NCI-H82 (cell line): ENCODE data around the gene TMIGD2.
A peak's percentile ranks its signal among the peaks of the same experiment; 100 is the strongest.

ENCODE experiments used
- DNase-seq: peaks from one replicate; lab custom pipeline; 2025; lab: John Stamatoyannopoulos, UW

The TMIGD2 gene

DNA sequence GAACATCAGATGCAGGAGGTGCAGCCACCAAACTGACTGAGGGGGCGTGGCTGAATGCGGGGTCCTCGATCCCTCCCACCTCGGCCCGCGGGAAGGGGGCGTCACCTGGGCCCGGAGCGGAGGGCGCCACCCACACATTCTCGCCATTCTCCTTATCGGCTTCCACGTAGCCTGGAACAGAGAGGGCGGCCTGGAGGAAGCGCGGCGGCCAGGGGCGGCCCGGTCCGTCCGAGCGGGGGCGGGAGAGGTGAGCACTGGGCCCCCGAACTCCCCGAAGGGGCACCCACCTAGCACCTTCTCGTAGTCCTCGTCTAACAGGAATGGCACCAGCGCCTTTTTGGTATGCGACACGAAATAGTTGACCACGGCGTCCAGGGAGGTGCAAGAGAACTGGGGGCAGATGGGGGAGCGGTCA is 24.7 kb upstream of the TMIGD2 start:
- peak; percentile 39 for DNase-seq

DNA sequence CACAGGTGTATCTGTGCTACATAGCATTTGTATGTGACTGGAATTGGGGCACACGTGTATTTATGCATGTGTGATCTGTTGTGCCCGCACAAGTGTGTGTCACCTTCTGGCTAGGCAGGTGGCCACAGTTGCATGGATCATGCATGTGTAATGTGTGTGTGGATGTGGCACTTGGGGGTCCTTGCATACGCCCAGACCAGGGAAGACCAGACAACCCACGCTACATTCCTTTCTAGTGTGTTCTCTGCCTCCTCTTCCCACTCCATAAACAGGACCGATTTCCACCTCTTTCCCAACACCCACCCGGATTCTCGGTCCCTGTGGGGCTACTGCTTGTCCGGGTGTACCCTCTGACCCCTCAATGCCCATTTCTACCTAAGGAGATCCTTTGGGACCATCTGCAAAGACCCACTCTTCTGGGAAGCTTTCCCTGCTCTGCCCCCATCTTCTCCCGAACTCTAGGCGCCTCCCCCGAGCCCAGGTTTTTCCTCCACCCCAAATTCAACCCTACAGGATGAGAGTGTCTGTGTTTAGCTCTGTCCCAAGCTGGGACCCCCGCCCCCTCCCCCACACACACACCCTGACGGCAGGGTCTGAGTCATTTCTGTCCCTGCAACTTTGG is 24.1 kb upstream of the TMIGD2 start:
- no peak for DNase-seq

DNA sequence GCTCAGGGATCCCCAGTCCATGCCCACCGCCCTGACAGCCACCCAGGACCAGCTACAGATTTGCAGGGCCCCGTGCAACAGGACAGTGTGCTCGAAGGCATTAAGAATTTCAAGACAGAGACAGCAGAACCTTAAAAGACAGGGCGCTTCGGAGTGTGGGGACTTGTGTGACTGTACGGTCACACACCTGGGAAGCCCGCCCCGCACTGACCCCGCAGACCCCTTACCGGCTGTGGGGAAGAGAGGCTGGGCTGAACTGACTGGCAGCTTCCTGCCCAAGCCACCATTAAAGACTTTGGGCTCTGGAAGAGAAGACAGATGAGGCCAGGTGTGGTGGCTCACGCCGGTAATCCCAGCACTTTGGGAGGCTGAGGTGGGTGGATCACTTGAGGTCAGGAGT is 22.0 kb upstream of the TMIGD2 start:
- no peak for DNase-seq

DNA sequence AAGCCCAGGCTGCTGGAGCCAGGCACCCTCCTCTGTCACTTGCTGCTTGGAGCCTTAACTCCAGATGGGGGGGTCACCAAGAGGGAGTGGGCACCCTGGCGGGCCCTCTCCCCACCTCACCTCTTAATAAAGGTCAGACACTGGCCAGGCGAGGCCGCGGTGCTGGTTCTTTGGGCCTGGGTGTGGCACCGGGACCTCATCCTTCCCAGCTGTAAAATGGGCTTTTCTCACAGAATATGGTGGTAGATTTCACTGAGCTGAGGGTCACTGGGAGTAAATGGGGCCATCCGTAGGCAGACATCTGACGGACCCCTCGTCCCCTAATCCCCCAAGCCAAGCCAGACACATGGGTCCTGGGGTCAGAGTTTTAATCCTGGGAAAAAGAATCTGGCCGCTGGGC is 21.5 kb upstream of the TMIGD2 start:
- DNase-seq = no peak

DNA sequence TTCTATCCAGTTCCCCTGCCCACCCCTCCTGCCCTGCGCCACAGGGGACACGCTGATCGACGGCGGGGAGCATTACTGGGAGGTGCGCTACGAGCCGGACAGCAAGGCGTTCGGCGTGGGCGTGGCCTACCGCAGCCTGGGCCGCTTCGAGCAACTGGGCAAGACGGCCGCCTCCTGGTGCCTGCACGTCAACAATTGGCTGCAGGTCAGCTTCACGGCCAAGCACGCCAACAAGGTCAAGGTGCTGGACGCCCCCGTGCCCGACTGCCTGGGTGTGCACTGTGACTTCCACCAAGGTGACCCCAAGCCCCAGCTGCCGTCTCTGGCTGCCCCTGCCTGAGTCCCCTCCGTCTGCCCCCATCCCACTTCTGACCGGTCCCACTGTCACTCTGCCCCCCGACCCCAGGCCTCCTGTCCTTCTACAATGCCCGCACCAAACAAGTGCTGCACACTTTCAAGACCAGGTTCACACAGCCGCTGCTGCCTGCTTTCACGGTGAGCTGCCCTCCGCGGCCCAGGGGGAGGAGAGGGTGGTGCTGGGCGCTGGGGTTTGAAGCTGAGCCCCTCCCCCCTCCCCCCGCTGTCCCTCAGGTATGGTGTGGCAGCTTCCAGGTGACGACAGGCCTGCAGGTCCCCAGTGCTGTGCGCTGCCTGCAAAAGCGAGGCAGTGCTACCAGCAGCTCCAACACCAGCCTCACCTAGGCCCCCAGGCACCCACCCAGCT is 20.9 kb upstream of the TMIGD2 start:
- DNase-seq = no peak

DNA sequence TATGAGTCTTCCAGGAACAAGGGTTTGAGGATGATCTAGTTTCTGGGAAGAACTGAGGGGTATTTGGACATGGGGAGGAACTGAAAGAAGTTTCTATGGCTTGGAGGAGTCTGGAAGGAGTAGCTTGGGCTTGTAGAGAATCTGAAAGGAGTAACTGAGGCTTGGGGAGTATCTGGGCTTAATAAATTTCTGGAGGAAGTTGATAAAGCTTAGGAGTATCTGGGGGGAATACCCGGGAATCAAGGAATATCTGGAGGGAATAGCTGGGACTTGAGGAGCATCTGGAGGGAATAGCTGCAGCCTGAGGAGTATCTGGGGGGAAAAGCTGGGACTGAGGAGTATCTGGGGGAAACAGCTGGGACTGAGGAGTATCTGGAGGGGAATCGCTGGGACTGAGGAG is 18.2 kb upstream of the TMIGD2 start:
- no peak for DNase-seq

DNA sequence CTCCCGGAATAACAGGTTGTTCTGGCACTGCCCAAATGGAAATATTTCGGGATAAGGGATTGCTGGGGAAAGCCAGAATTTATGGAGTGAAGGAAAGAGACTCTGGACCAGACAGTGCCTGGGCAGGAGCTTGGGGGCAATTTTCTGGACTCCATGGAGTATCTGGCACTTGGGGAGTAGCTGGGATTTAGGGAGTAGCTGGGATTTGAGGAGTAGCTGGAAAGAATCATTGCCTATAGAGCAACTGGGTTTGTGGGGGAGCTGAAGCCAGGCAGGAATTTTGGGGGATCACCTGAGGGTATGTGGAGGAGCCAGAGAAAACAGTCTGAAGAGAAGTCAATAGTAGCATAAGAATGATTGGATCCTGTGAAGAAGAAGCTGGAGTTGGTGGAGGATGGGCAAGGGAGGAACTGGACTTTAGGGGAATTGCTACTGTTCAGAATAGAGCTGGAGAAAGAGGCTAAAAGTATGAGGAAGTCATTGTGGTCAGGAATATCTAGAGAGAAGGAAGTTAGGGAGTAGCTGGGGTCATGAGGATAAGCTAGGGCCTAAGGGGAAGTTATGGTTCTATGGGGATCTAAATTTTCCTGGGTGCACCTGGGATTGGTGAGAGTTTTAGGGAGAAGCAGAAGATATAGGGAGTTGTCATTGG is 17.0 kb upstream of the TMIGD2 start:
- no peak for DNase-seq

DNA sequence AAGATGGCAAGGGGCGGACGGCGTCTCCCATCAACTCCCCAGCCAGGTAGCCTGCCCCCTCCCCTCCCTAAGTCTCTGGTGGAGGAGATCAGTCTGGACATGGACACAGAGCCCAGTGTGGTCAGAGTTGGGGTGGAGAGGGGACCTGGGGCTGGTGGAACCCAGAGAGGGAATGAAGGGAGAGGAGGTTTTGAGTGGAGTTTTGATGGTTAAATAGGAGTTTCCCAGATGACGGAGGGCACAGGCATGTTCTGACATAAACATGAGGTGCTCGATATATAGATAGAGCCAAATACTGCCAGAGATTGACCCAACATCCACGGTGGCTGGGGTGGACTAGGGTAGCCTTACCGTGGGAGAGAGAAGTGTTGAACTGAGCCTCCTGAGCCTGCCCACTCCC is 16.3 kb upstream of the TMIGD2 start:
- no peak for DNase-seq

DNA sequence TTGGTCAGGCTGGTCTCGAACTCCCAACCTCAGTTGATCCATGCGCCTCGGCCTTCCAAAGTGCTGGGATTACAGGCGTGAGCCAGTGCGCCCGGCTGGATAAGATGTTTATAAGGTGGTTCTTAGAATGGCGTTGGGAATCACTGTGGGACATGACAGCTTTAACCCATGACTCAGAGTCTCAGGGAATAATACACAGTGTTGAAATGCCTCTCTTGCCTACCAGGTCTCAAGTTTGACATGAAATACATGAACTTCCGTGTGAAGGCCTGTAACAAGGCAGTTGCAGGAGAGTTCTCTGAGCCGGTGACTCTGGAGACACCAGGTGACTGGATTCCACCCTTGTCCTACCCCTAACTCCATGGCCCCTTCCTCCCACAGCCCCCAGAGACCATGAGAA is 14.8 kb upstream of the TMIGD2 start:
- no peak for DNase-seq

DNA sequence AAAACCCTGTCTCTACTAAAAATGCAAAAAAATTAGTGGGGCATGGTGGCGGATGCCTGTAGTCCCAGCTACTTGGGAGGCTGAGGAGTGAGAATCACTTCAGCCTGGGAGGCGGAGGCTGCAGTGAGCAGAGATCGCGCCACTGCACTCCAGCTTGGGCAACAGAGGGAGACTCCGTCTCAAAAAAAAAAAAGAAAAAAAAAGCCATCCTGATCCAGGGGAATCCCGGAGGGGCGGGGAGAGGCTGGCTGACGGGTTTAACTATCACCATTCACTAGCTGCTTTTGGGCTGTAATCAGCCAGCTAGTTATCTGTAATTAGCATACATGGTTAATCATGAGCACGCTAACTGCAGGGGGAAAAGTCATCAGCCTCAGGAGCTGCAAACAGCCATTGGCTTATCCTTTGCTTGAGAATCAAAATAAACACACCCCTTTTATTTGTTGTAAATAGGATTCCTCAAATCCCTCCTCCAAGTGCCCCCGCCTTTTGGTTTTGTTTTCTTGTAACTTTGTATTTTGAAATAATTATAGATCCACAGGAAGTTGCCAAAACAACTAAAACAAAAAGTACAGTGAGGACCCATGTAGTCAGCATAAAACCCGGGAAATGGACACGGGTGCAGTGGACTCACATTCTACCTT is 11.8 kb upstream of the TMIGD2 start:
- DNase-seq = no peak

DNA sequence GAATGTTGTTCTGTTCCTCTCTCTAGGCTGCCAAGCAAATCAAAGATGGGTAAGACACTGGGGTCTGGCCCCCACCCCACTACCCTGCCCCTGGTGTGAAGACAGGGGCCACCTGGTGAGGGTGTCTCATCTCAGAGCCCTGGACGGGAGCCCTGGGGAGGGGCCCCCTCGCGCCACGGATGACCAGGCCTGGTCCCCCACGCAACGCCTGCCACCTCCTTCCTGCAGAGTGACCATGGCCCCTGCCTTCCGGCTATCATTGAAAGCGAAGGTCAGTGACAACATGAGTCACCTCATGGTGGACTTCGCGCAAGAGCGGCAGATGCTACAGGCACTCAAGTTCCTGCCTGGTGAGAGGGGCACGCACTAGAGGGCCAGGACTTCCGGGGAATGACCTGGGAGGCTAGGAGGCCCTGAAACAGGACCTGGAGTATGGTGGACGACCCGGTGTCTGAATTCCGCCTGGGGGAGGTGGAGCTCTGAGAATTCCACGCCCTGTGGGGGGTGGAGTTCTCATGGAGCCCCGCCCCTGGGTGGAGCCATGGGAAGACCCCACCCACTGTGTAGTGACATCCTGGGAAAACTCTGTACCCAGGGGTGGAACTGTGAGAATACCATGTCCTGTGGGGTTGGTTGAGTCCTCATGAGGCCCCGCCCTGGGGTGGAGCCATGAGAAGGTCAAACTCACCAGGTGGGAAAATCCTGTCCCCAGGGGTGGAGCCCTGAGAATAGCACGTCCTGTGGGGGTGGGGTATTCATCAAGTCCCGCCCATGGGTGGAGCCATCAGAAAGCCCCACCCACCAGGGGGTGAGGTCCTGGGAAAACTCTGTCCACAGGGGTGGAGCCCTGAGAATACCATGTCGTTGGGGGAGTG is 8.3 kb upstream of the TMIGD2 start:
- peak; percentile 31 for DNase-seq

DNA sequence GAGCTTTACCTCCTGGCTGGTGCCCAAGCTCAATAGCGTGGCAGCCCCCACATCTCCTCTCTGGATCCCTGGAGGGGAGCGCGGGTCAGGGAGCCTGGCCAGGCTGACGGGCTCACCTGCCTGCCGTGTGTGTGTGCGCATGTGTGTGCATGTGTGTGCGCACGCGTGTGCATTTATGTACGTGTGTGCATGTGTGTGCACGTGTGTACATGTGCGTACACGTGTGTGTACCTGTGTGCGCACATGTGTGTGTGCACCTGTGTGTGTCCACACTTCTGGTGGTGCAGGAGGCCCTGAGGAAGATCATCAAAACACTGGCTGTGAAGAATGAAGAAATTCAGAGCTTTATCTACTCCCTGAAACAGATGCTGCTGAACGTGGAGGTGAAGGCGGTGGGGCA is 3.5 kb upstream of the TMIGD2 start:
- no peak for DNase-seq

DNA sequence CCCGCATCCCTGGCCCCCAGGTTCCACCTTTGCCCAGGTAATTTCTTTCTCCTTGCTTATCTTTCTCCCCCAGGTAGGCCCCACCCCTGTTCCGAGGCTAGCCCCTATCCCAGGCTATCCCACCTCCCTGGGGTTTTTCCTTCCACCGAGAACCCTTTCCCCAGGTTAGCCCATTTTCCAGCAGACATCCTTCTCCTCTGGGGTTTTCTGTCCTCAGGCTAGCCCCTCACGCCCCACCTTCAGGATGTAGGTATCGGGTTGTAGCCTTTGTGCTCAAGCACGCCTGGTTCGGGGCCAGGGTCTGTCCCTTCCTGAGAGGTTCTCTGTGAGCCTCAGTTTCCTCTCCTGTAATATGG is 3.0 kb upstream of the TMIGD2 start:
- no peak for DNase-seq

DNA sequence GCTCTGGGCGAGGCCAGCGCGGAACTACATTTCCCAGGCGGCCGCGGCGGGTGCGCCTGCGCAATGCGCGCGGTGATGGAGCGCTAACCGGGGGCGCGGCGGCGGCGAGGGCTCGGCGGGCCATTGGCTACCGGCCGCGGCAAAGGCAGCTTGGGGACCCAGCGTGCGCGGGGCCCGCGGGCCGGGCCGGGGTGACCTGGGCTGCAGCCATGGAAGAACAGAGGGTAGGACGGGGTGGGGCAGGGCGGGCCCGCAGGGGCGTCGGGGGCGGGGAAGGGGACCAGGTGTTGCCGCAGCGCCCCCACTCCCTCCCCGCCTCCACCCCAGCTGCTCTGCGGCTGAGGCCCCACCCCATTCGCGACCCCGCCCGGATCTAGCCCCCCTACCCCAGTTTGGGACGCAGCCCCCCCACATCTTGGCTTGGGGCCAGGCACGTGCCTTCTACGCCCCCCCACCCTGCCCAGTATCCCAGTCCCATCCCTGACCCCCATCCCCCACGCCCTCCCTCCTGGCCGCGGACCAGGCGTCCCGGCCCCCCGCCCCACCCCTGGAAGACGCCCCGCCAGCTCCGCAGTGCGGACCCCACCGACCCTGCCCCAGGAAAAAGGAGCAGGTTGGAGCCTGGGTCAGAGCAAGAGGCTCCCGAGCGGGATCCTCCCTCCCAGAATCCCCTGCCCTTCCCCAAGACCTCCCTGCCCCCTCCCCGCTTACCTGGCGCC is 2.5 kb upstream of the TMIGD2 start, which contains the start of gene FSD1:
Gene FSD1 (plus strand): TSS at position 61 of the 719 bp plus-strand sequence. CDS start 149 bp downstream, at position 210.
- peak; percentile 78 for DNase-seq

DNA sequence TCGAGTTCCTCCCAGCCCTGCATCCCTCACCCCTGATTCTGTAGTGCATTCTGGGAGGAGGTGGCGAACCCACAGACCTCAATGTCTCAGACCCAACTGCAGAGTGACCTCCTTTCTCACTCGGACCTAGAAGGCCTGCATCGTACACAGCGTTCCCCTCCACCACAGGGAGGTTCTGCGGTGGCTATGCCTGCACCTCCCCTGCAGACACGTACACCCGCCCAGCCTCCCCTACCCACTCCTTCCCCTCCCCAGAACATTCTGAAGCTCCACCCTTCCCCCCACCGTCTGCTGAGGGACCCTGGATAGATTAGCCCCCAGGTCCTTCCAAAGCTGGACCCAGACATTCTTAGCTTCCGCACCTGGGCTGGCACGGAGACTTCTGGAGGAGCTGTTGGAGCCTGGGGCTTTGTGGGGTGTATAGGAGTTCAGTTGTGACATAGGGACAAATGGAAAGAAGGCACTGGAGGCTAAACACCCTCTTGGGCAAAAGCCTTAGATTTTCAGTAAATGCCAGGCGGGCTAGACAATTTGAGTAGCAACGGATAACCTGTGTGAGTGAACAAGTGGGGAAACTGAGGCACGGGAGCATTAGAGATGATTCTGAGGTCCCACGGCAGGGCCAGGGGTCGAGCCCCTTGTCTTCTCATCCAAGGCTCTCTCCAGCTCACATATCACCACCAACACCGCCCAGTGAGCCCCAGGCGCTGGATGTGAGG is 1.8 kb upstream of the TMIGD2 start:
- no peak for DNase-seq

DNA sequence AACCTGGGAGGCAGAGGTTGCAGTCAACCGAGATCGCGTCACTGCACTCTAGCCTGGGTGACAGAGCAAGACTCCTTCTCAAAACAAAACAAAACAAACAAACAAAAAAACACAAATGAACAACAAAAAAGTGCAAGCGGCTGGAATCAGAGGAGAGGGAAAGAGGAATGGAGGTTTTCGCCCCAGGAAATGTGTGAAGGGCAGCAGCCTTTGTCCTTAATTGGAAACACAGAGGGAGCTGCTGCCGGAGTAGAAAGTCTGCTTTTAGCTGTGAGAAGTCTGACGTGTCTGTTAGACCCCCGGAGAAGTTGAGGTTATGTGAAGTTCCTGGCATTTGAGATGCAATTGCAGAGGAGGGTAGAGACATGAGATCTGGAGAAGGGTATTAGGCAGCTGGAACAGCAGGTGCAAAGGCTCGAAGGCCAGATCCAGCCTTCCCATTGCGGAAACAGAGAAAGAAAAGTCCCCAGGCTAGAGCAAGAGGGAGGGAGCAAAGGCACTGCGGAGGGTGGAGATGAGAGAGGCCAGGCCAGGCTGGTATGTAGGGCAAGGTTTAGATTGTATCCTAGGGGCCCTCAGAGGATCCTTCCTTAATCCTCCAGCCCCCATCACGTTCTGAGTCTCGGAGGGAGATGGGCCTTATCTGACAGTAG is 473 bp downstream of the TMIGD2 start:
- peak; percentile 29 for DNase-seq

DNA sequence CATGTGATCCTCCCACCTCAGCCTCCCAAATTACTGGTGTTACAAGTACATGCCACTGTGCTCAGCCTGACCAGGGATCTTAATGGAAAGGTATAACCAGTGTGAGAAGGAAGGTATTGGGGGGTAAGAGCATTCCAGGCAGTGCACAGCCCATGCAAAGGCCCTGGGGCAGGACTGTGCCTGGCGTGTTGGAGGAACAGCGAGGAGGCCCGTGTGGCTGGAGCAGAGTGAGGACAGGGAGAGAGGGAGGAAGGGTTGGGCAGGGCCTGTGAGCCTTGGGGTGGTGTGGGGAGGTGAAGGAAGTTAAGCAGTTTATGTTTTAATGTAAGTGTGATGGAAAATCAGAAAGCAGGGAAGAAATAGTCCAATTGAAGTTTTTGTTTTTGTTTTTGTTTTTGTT is 1.6 kb downstream of the TMIGD2 start:
- DNase-seq = no peak

DNA sequence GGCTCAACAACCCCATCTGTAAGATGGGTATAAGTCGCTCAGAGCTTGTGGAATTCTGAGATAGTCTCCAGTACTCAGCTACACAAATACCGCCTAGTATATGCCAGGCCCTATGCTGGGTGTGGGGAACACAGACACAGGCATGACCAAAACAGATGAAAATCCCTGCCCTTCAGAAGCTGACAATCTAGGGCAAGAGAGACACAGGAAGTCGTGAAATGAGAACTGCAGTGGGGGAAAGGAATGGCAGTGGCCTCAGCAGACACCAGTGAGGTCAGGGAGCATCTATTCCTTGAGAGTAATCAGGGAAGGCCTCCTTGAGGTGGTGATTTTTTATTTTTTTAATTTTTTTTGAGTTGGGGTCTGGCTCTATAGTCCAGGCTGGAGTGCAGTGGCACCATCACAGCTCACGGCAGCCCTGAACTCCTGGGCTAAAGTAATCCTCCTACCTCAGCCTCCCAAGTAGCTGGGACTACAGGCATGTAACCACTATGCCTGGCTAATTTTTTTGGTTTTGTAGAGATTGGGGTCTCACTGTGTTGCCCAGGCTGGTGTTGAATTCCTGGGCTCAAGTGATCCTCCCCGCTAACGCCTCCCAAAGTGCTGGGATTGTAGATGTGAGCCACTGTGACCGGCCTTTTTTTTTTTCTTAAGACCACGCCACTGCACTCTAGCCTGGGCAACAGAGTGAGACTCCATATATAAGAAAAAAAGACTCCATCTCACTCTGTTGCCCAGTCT is 3.2 kb downstream of the TMIGD2 start:
- DNase-seq = no peak
